NCI-H1694 (cell line): ENCODE data around the gene AGAP2.

ENCODE experiments used
- DNase-seq: peaks from one replicate; lab custom pipeline; 2025; lab: John Stamatoyannopoulos, UW

Gene AGAP2

DNA sequence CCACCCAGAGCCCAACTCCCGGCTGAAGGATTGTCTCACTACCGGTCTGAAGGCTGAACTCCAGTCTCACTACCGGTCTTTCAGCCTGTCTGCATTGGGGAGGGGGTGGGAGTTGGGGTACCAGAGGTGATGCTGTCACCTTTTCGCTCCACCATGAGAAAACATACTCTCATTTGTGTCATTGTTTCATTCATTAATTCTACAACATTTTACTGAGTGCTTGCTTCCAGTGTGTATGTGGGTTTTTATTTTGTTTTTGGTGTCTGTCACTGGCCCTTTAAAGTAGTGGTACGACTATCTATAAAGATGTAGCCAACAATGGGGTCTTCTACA is 14.1 kb upstream of the AGAP2 start:
- DNase-seq: no peak

DNA sequence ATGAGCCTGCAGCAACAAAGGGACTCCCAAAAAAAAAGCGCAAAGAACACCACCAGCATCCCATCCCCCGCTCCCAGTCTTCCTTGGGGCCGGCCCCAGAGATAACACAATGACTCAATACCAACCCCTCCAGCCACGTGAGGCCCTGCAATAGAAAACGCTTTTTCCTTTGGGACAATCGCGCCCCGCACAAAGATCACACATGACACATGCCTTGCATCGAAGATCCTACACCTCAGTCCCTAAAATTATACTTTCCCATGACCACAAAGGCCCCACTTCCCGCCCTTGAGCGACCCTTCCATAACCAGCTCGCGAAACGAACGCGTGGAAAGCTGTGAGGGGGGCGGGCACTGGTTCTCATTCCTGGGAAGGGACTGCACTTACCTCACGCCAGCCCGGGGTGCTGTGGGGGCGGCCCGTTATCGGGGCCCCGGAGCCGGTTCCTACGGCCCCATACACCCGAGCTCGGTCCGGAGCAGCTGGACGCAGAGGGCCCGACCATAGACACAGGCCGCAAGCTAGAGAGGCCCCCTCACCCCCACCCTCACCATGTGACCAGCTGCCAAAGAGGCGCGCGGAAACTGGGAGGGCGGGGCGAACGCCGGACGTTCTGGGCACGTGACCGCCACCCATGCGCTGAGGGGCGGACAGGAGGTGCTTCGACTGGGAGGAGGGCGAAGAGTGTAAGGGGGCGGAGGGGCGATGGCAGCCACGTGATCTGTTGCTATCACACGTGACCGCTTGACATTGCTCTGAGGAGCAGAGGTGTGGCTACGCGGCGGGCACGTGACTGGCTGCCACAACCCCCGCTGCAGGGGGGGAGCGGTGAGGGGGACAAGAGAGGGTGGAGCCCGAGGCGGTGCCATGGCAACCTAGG is 13.5 kb upstream of the AGAP2 start, which contains the start of gene CDK4:
CDK4 (minus strand) TSS at position 523 of the 880 bp plus-strand sequence. CDS start 593 bp downstream, outside the sequence.
- DNase-seq: peak; percentile 98

DNA sequence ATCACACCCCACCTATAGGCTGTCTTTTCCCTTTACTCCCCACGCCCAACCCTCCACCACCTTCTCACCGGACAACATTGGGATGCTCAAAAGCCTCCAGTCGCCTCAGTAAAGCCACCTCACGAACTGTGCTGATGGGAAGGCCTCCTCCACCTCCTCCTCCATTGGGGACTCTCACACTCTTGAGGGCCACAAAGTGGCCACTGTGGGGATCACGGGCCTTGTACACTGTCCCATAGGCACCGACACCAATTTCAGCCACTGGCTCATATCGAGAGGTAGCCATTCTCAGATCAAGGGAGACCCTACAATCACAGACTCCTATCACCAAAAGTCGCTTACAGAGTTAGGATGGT is 12.9 kb upstream of the AGAP2 start:
- no peak for DNase-seq

DNA sequence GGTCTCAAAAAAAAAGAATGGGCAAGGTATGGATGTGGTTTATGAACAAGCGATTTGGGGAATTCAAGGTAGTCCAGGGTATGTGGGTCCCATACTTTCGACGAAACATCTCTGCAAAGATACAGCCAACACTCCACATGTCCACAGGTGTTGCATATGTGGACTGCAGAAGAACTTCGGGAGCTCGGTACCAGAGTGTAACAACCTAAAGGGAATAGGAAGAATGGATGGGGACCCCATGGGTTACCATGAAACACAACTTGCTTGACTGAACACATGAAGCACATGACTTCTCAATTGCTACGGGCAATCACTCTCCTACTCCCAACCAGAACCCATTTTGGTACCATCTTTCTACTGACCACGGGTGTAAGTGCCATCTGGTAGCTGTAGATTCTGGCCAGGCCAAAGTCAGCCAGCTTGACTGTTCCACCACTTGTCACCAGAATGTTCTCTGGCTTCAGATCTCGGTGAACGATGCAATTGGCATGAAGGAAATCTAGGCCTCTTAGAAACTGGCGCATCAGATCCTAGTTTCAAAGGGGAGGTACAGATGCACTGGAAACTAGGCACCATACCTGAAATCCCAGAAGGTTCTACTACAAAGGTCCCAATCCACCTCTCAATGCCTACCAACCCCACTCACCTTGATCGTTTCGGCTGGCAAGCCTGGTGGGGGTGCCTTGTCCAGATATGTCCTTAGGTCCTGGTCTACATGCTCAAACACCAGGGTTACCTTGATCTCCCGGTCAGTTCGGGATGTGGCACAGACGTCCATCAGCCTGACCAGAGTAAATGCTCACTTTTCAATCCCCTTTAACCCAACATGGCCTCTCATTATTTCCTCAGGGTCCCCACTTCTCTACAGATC is 12.3 kb upstream of the AGAP2 start:
- DNase-seq: no peak

DNA sequence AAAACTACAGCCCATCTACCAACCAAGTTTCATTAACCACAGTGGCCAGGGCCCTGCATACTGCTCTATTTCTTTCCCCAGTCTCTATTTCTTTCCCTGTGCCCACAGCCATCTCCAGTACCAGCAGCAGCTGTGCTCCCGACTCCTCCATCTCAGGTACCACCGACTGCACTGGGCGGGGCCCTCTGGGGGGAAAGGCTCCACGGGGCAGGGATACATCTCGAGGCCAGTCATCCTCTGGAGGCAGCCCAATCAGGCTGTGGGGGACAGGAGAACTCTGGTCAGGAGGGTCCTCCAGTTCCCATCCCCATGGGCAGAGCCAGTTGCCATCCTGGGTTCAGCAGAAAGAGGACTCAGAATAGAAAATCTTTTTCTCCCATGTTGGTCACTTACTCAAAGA is 10.5 kb upstream of the AGAP2 start:
- DNase-seq: no peak

DNA sequence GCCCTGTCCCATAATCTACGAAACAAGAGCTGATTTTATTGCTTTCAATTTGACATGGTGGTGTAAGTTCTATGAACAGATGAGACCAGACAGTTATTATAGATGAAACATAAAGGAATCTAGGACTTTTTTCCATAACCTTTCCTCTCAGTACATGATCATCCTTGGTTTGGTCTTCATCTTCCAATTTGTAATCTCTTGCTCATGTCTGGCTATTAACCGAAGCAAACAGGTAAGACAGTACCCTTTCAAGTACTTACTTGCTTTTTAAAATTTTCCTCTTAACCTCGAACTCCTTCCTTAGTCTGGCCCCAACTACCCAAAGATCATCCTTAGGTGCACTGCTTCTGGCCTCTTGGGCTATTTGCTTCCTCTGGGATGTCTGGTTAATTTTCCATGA is 7.5 kb upstream of the AGAP2 start:
- DNase-seq: no peak

DNA sequence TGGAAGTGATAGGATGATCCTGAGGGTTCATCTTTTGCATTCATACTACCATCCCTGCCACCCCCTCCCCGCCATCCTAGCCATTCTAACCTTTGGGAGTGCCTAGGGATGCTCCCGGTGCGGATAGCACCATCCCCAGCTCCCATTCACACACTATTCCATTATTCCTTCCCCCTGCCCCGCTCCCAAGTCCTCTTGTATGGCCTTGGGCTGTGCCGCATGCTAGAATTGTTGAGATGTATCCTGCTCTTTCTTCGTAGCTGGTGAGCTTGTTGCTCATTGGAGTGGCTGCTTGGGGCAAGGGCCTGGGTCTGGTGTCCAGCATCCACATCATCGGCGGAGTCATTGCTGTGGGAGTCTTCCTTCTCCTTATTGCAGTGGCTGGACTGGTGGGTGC is 6.9 kb upstream of the AGAP2 start:
- DNase-seq: no peak

DNA sequence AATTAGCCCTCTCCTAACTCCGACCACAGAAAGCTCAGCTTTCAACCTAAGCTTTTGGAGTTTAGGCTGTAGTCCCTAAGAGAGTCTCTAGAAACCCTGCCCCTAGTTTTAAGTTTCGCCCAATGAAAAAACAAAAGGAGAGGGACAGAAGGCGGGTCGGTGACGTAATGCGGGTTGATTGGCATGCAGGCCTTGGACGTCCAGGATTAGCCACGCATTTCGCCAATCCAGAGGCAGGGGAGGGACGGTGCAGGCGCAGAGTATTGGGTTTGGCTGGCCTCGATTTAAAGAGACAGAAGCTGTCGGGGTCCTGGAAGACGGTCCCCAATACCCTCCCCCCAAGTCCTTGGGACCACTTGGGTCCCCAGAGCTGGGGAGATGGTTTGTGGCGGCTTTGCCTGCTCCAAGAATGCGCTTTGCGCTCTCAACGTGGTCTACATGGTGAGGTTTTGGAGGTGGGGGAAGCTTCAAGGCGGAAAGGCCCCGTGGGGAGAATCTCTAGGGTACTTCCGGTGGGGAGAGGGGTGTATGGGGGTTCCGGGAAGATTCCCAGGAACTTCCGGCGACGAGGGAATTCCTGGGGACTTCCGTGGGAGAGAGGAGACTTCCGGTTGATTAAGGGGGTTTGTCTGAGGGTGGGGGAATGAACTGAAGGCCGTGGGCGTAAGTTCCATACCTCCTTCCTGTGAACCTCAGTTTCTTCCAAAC is 6.4 kb upstream of the AGAP2 start, which contains the start of gene TSPAN31:
TSPAN31 (plus strand) TSS at position 263 of the 708 bp plus-strand sequence; CDS start at position 379, 116 bp downstream.
- peak; percentile 97 for DNase-seq

DNA sequence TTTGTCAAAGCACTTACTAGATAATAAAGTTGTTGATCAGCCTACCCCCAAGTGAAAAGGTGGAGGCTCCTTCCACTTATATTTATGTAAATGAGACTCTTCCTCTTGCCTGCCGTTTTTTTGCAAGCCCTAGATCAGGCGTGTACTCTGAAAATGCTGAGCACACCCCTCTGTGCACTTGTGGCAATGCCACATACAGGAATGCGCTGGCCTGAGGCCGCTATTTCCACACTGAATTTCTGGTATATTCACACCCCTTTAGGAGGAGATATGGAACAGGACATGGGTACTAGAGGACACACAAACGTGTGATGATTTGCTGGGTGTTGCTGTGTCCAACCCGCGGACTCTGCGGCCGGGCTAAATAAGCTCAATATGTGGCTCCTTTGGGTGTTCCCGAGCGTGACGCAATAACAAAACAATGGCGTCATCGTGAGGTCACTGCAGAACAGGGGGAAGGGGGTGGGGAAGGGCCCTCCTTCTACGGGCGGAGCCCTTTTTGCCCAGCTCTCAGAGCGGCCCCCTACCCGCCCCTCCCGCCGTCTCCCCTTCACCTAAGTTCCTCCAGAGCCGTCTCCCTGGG is 5.7 kb upstream of the AGAP2 start:
- DNase-seq: no peak

DNA sequence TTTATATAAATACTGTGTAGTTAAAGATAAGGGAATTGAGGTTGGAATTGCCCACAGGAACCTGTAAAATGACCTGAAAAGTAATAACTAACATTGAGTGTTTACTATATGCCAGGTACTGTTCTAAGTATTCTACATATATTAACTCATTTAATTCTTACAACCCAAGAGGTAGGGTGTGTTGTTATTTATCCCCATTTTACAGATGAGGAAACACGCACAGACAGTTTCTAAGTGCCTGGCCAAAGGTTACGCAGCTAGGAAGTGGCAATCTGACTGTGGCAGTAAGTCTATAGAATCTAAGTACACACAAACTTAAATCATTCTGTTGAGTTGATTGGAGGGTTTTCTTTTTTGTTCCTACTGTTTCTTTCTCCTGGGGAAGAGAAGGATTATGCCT is 5.2 kb upstream of the AGAP2 start:
- no peak for DNase-seq

DNA sequence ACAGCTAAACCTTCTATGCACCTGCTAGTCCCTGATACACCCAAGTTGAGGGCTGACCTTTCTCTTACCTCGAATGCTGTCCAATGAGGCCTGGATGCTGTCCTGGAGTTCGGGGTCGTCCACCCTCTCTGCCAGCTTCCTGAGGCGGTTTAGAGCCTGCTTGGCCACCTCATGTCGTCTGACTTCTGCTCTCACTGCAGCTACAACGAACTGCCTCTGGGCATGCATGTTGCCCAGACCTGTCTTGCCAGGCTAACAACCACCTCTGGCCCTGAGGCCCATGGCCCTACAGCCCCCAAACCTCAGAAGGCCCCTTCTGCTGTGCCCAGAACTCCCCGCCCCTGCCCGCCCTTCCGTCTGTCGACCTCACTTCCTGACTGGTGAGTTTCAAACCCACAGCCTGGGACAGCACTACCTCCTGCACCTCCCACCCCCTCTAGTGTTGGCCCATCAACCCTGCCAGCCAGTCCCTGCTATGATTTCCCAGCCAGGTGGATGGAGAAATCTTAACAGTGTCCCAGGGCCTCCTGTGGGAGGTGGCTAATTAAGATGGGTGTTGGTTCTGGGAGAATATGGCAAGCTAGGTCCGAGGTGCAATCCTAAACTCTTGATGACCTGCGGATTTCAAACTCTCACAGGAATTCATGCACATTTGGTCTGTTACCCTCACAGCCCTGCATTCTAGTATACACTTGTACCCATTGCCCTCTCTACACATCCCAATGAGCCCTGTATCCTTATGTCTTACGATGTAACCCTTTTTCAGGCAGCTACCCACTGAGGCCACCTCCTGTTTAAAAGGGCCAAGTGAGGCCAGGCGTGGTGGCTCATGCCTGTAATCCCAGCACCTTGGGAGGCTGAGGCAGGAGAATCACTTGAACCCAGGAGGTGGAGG is 3.5 kb upstream of the AGAP2 start:
- DNase-seq: no peak

DNA sequence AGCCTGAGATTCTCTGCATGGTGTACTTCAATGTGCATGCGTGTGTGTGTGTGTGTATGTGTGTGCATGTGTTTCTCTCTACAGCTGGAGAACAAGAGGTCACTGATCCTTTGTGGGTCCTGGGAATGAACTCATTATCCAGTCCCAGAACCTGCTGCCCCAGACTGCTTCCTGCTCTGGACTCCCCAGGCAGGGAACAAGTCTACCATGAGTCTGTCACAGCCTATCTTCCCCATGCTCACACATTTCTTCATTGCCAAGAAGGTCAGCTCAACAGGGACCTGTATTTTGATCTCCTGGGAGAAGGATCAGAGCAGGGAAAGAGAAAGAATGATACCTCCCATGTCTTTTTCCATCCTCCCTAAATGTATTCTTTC is 2.9 kb upstream of the AGAP2 start:
- DNase-seq: no peak

DNA sequence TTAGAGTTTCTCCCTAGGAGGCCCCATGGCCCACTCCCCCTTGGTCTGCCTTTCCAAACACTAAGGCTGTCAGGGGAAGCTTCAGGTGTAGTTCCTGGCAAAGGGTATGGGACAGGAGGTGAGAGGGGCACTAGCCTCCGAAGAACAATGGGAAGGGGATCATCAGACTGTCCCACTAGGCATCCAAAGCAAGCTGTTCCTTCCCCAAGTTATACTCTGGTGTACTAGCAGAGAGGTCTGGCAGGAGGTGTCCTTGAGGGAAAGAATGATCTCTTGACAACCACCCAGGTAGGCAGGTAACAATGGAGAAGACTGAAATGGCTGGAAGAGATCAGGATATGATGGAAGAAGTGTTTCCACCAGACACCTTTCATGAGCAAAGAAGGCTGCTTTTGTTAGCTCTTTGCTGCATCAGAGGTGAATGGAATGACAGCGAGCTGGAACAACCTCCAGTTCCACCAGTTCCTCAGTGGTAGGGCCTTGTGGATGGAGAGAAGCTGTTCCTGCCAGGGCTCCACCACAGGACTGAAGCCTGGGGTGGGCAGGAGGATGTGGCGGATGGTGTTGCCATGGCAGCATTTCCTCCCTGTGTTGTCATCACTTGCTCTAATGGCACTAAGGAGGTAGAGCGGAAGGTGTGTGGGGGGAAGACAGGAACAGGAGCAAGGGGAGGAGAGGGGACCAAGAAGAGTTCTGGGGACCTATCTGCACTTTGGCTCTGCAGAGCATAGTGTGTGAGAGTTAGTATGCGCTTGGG is 2.3 kb upstream of the AGAP2 start:
- no peak for DNase-seq

DNA sequence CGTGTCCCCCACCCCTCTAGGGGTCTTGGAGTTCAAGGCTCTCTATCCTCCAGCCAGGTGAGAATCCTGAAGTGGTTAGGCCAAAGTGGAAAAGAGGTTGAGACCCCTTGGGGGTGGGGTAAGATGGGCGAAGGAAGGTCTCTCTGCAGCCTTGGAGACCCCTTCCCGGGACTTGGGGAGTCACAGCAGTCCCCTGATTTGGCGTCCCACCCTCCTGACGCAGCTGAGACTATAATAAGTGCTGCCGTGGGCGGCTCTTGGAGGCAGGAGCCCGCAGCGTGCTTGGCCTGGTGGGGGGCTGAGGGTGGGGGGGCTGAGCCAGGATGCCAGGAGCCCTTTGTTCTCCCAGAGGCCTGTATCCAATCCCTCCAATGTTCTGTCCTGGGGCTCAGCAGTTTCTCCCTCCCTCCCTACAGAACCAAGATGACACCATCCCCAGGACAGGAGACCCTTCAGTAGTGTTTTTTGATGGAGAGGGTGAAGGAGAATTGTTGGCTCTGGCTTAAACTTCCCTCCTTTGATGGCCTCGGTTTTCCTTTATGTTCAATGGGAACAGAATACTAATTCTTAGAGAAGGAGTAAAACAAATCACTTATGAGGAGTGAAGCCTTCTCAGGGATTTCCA is 1.5 kb upstream of the AGAP2 start:
- DNase-seq: no peak

DNA sequence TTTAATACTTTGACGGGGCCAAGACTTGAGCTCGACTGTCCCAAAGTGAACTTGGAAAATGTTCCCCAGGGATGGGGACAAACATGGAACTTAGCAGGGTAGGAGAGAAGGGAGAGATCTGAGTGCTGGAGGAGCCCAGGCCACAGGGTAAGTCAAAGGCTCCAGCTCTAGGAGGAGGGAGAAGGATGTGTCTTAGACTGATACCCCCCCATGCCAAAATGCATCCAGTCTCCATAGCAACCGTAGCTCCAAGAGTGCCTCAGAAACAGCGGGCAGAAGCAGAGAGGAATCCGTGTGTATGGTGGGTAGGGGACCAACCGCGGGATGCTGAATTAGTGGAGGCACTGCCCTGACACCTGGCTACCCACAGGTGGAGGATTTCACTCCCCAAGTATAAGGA is 845 bp upstream of the AGAP2 start:
- no peak for DNase-seq

DNA sequence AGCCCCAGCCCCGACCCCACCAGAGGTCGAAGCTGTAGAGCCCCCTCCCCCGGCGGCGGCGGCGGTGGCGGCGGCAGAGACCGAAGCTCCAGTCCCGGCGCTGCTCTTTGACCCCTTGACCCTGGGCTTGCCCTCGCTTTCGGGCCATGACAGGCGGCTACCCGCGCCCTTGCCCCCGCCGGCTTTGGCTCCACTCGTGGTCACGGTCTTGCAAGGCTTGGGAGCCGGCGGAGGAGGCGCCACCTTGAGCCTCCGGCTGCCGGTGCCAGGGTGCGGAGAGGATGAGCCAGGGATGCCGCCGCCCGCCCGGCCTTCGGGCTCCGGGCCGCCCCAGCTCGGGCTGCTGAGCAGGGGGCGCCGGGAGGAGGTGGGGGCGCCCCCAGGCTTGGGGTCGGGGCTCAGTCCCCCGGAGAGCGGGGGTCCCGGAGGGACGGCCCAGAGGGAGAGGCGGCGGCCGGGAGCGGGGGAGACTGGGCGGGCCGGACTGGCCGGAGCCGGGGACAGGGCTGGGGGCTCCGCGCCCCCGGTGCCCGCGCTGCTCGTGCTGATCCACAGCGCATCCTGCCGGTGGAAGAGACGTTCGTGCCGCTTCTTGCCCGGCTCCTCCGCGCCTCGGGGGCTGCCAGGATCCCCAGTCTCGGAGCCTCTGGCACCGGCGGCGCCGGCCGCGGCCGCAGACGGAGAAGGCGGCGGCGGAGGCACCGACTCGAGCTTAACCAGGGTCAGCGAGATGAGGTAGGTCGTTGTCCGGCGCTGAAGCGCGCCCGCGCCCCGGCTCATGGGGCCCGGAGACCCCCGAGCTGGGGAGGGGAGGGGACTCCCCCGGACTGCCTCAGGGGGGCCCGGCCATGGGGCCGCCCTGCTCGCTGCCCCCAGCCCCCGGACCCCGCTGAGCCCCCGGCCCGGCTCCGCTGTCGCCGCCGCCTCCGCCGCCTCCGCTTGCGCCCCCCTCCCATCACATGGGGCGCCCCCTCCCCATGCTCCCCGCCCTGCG is 778 bp downstream of the AGAP2 start:
- DNase-seq: no peak

DNA sequence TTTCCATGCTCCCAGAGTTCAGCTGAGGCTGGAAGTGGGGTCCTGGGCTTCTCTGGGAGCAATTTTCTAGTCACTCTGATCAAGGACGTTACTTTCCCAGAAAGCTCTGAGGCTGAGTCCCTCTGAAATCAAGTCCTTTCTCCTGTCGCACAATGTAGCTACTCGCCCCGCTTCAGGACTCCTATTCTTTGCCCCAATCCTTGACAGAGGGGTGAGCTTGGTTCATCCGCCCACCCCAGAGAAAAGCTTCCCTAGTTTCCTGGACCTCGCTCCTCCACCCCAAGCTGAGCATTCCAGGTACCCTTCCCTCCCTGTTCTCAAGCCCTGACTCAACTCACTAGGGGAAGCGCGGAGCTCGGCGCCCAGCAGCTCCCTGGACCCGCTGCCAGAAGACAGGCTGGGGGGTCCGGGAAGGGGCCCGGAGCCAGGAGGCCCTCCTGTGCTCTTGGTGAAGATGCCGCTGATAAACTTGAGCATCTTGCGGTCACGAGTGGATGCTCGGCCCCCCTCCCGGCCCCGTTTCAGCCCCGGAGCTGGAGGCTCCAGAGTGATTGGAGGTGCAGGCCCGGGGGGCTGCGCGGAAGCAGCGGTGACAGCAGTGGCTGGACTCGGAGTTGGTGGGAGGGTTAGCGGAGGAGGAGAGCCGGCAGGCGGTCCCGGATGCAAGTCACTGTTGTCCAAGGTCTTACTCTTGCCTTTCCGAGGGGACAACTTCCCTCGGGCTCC is 1.6 kb downstream of the AGAP2 start:
- DNase-seq: no peak
